GM12878 (cell line): ENCODE results near the gene AKR1C3. TPM values are rescaled to one million over a fixed set of nuclear protein-coding genes. Genes with fewer than 3 reads are reported as not detected.

ENCODE experiments used
- ATAC-seq: fragments of 200-7000 bp; cut with Tn5 transposase; 3 replicates; pipeline ENCODE4 v1.9.1; 2020; ENCODE audit warnings: mild to moderate bottlenecking, moderate library complexity
- BruUV-seq: library from RNA; stranded (reverse); fragments of 400-500 nt; replicated peaks from 2 replicates; lab custom pipeline; 2021; lab: Mats Ljungman, UMichigan
- CTCF ChIA-PET: fragments of 300-600 bp; sonication (Branson Sonifier 250); formaldehyde crosslinking; extraction: SDS; loops from one replicate; lab custom pipeline; 2021; ENCODE audit warnings: inconsistent platforms; lab: Yijun Ruan, JAX
- POLR2A ChIA-PET: fragments of 350-600 bp; formaldehyde crosslinking; extraction: SDS; loops from one replicate; lab custom pipeline; 2021; ENCODE audit warnings: inconsistent platforms; lab: Charles Lee
- RAD21 ChIA-PET: fragments of 300-600 bp; sonication (Branson Sonifier 250); formaldehyde crosslinking; loops from one replicate; lab custom pipeline; 2023; ENCODE audit warnings: antibody characterized with exemption; ENCODE audit not compliant: unreplicated experiment; lab: Charles Lee
- SMC1A ChIA-PET: fragments of 300-600 bp; sonication (Branson Sonifier 250); formaldehyde crosslinking; loops from one replicate; lab custom pipeline; 2023; ENCODE audit not compliant: unreplicated experiment, uncharacterized antibody; lab: Charles Lee
- DNase-seq: peaks from one replicate; pipeline ENCODE4 v3.0.0-alpha.2; 2011; ENCODE audit warnings: low read depth, low spot score
- FAIRE-seq: peaks from 3 replicates; lab custom pipeline; 2011; peaks lifted over from hg19 to GRCh38; lab: Jason Lieb, UNC
- H2AFZ ChIP-seq: 2 replicates; pipeline ENCODE4 v1.6.0; 2011; ENCODE audit warnings: low read depth, low read length, control low read depth; ENCODE audit not compliant: control insufficient read depth
- H3K27ac ChIP-seq: 2 replicates; pipeline ENCODE4 v1.5.1; 2011; ENCODE audit warnings: control low read depth; ENCODE audit not compliant: control insufficient read depth, insufficient read depth
- H3K27me3 ChIP-seq, 2 experiments: replicated peaks in 1 of 2; 2 replicates each; pipeline versions ENCODE4 v1.6.0 to v1.6.1; 2011; ENCODE audit warnings: low read length in 1 of 2; ENCODE audit not compliant: control insufficient read depth in 2 of 2, insufficient read depth in 2 of 2
- H3K36me3 ChIP-seq, 2 experiments: 2 replicates each; pipeline ENCODE4 v1.5.1; 2011; ENCODE audit warnings: low read length in 1 of 2; ENCODE audit not compliant: control insufficient read depth in 2 of 2, insufficient read depth in 2 of 2
- H3K4me1 ChIP-seq: 2 replicates; pipeline ENCODE4 v1.6.1; 2011; ENCODE audit warnings: mild to moderate bottlenecking, low read length, moderate library complexity, mixed read lengths; ENCODE audit not compliant: control insufficient read depth, insufficient read depth
- H3K4me2 ChIP-seq: 2 replicates; pipeline ENCODE4 v1.6.0; 2011; ENCODE audit warnings: control low read depth; ENCODE audit not compliant: control insufficient read depth, insufficient read depth
- H3K4me3 ChIP-seq: fragments of 200-600 bp; sonication (generic); 2 replicates; pipeline ENCODE4 v1.5.1; 2016
- H3K79me2 ChIP-seq: 2 replicates; pipeline ENCODE4 v1.6.0; 2011; ENCODE audit warnings: low read length; ENCODE audit not compliant: control insufficient read depth, insufficient read depth
- H3K9ac ChIP-seq: 2 replicates; pipeline ENCODE4 v1.8.0; 2011; ENCODE audit warnings: low read length, control low read depth, mixed read lengths; ENCODE audit not compliant: control insufficient read depth, insufficient read depth
- H3K9me3 ChIP-seq: replicated peaks from 3 replicates; pipeline ENCODE4 v1.5.1; 2011; ENCODE audit warnings: mild to moderate bottlenecking, low read length; ENCODE audit not compliant: control insufficient read depth, insufficient read depth
- H4K20me1 ChIP-seq: 2 replicates; pipeline ENCODE4 v1.6.0; 2011; ENCODE audit not compliant: control insufficient read depth, insufficient read depth
- BCLAF1 ChIP-seq: fragments of 450-650 bp; IDR thresholded peaks from 2 replicates; pipeline ENCODE4 v1.6.1; 2017; ENCODE audit warnings: antibody characterized with exemption, mild to moderate bottlenecking, moderate library complexity
- CTCF ChIP-seq, 3 experiments: IDR thresholded peaks in 2 of 3; conservative IDR thresholded peaks in 1 of 3; 2 replicates each; pipeline ENCODE4 v1.5.1; 2011; ENCODE audit warnings: low read depth in 3 of 3, low read length in 3 of 3, mild to moderate bottlenecking in 3 of 3, control low read depth in 2 of 3, moderate library complexity in 2 of 3, inconsistent platforms in 1 of 3, mixed read lengths in 1 of 3; ENCODE audit not compliant: control insufficient read depth in 2 of 3, insufficient read depth in 1 of 3; ENCODE audit errors: extremely low read depth in 1 of 3
- DPF2 ChIP-seq: fragments of 450-650 bp; IDR thresholded peaks from 2 replicates; pipeline ENCODE4 v1.6.1; 2017; ENCODE audit warnings: mild to moderate bottlenecking
- RELB ChIP-seq: fragments of 450-650 bp; IDR thresholded peaks from 2 replicates; pipeline ENCODE4 v1.6.1; 2017; ENCODE audit warnings: low read depth, mild to moderate bottlenecking, moderate library complexity
- WRNIP1 ChIP-seq: IDR thresholded peaks from 2 replicates; pipeline ENCODE4 v1.6.1; 2011; ENCODE audit warnings: low read depth, low read length, improper control_type of control experiment, borderline replicate concordance
- YBX1 ChIP-seq: fragments of 450-650 bp; IDR thresholded peaks from 2 replicates; pipeline ENCODE4 v1.6.1; 2016; ENCODE audit warnings: antibody characterized with exemption
- ZNF24 ChIP-seq: fragments of 450-650 bp; IDR thresholded peaks from 2 replicates; pipeline ENCODE4 v1.6.1; 2017; ENCODE audit warnings: antibody characterized with exemption, mild to moderate bottlenecking
- WGBS: methylation state at CpG from one replicate; pipeline ENCODE4 v1.1.6; 2016; ENCODE audit warnings: low lambda C conversion rate; ENCODE audit not compliant: insufficient replicate concordance, insufficient coverage; ENCODE audit errors: missing lambda C conversion rate; 5-methylcytosine and 5-hydroxymethylcytosine counted together
- in situ Hi-C: fragments of 300-500 bp; cut with MboI; formaldehyde crosslinking; loops from 9 replicates; pipeline ENCODE4 v1.14.3; 2018; ENCODE audit warnings: mixed read lengths
- intact Hi-C: fragments of 100-400 bp; cut with micrococcal nuclease; formaldehyde crosslinking; loops from one replicate; pipeline ENCODE4 v1.14.2; 2022; ENCODE audit not compliant: unreplicated experiment
- polyA plus RNA-seq, 11 experiments: library from polyadenylated mRNA; depleted of rRNA in 4 of 11; unstranded in 6 of 11; stranded (reverse) in 5 of 11; fragments of >200 nt; fragmentation: Nextera tagmentation in 4 of 11; fragmentation: Illumina TruSeq in 1 of 11; extraction: Ambion mirVana in 4 of 11; extraction: Trizol in 1 of 11; gene quantifications; 1 replicate in 1 of 11; 2 replicates in 10 of 11; pipeline versions ENCODE4 v1.2.1 to v1.2.3, GENCODE V29; 2011 to 2016; ENCODE audit warnings: inconsistent platforms in 2 of 11, missing spikeins in 2 of 11, low read depth in 1 of 11
- total RNA-seq, 4 experiments: library from RNA; depleted of rRNA in 3 of 4; stranded (reverse); fragments of >200 nt in 3 of 4; fragmentation: Illumina TruSeq in 1 of 4; extraction: Trizol in 1 of 4; gene quantifications; 2 replicates each; pipeline versions ENCODE4 v1.2.1 to v1.2.3, GENCODE V29; 2013 to 2021

Gene AKR1C3
- total and polyA plus RNA-seq, 10 of the 15 experiments (the other 5 are each of a cell fraction or from before 2014, with no cell fraction given), result 0.26 to 0.35 TPM; not detected in 8

- 20% methylated on average over 5 of the region's 5 CpGs for WGBS
- Histone ChIP-seq H3K4me2 (no peak overlapping the region), H3K4me3 (no peak overlapping the region), H3K79me2 (no peaks in the 10 kb centered on the region), H3K9me3 (no peaks in the 10 kb centered on the region), H3K36me3 (no peaks in the 10 kb centered on the region), H3K9ac (no peak overlapping the region), H3K27me3 (no peaks in the 10 kb centered on the region), H3K27ac (no peak overlapping the region), H2AFZ (no peak overlapping the region), H4K20me1 (no peaks in the 10 kb centered on the region), H3K4me1 (no peaks in the 10 kb centered on the region)
- DNase-seq (no peak), ATAC-seq (no peak), FAIRE-seq (no peak)
- in situ Hi-C loops, result no loop called here
- ChIA-PET SMC1A (no interaction called here), CTCF (no interaction called here), RAD21 (no interaction called here), POLR2A (no interaction called here)
- TF ChIP-seq YBX1 (no peak), CTCF (IDR thresholded peaks at IDR 0.05 in 2 of 3, conservative IDR thresholded peaks at IDR 0.05 in 1 of 3; ENCODE audit: control insufficient read depth in 2 of 3, extremely low read depth in 1 of 3, insufficient read depth in 1 of 3, low read depth in 3 of 3, low read length in 3 of 3) (no peak), DPF2 (no peak), ZNF24 (no peak), RELB (no peak), BCLAF1 (no peak), WRNIP1 (no peak)
- intact Hi-C loops, result no loop called here
- BruUV-seq, result no TSS peak
These were observed 53.2 kb downstream of the AKR1C3 start for GRCh38 chr10:5147255-5147980.
